HAP-1 (cell line): ENCODE measurements around the gene CDC73.
"Not testable (repeated sequence)": the region's sequence is repeated elsewhere in the genome, so short reads cannot be mapped to it uniquely, and the experiment has no call there.

Experiments
- DNase-seq, 2 experiments: peaks; one replicate each; pipeline ENCODE4 v3.0.0-alpha.2; 2016 to 2020; ENCODE audit warnings: low spot score in 2 of 2
- H3K27me3 ChIP-seq: fragments of 250-450 bp; sonication (Bioruptor Pico); 2 replicates; pipeline ENCODE4 v1.5.1; 2020; ENCODE audit warnings: low read depth, mild to moderate bottlenecking, moderate library complexity
- H3K36me3 ChIP-seq: fragments of 250-450 bp; sonication (Bioruptor Pico); replicated peaks from 2 replicates; pipeline ENCODE4 v1.5.1; 2020; ENCODE audit warnings: mild to moderate bottlenecking
- H3K4me1 ChIP-seq: fragments of 250-450 bp; sonication (Bioruptor Pico); 2 replicates; pipeline ENCODE4 v1.5.1; 2020; ENCODE audit warnings: mild to moderate bottlenecking
- H3K4me3 ChIP-seq: fragments of 250-450 bp; sonication (Bioruptor Pico); 2 replicates; pipeline ENCODE4 v1.5.1; 2020; ENCODE audit warnings: mild to moderate bottlenecking, moderate library complexity
- H3K9me3 ChIP-seq: fragments of 250-450 bp; sonication (Bioruptor Pico); 2 replicates; pipeline ENCODE4 v1.5.1; 2020; ENCODE audit warnings: mild to moderate bottlenecking, moderate library complexity
- in situ Hi-C: fragments of 300-500 bp; cut with MboI; formaldehyde crosslinking; loops from 3 replicates; pipeline ENCODE4 v1.14.3; 2020; ENCODE audit warnings: low sequenced_read_pairs, inconsistent platforms, mixed read lengths

Gene CDC73

GRCh38 chr1:193240609-193241008, 118.8 kb downstream of the CDC73 start:
- no peaks in the 10 kb centered on the region for H3K9me3 ChIP-seq
- H3K27me3 ChIP-seq = no peaks in the 10 kb centered on the region
- no peaks in the 10 kb centered on the region for H3K4me1 ChIP-seq
- DNase-seq = no peak
- no peak overlapping the region for H3K4me3 ChIP-seq
- no peaks in the 10 kb centered on the region for H3K36me3 ChIP-seq
- in situ Hi-C loops = no loop called here

- DNase-seq = no peak
- no peaks in the 10 kb centered on the region for H3K9me3 ChIP-seq
- no peaks in the 10 kb centered on the region for H3K27me3 ChIP-seq
- H3K4me3 ChIP-seq = no peak overlapping the region
- H3K4me1 ChIP-seq = no peaks in the 10 kb centered on the region
- in situ Hi-C loops = no loop called here
- no peaks in the 10 kb centered on the region for H3K36me3 ChIP-seq
Observed at GRCh38 chr1:193241132-193241827, 119.4 kb downstream of the CDC73 start.

GRCh38 chr1:193242000-193242399, 120.2 kb downstream of the CDC73 start:
- in situ Hi-C loops = no loop called here
- no peaks in the 10 kb centered on the region for H3K27me3 ChIP-seq
- DNase-seq = no peak
- no peak overlapping the region for H3K4me3 ChIP-seq
- no peaks in the 10 kb centered on the region for H3K9me3 ChIP-seq
- H3K36me3 ChIP-seq = no peaks in the 10 kb centered on the region; the same call in 1 of the 2 replicates
- no peaks in the 10 kb centered on the region for H3K4me1 ChIP-seq

GRCh38 chr1:193249187-193249586, 127.4 kb downstream of the CDC73 start:
- Histone ChIP-seq H3K36me3 (peaks cover 3% of the 10 kb centered on the region; the same call in 1 of the 2 replicates), H3K9me3 (no peaks in the 10 kb centered on the region), H3K4me3 (no peak overlapping the region), H3K4me1 (no peaks in the 10 kb centered on the region), H3K27me3 (no peaks in the 10 kb centered on the region)
- DNase-seq = no peak
- in situ Hi-C loops = no loop called here

- no peak for DNase-seq
- Histone ChIP-seq H3K9me3 (no peaks in the 10 kb centered on the region), H3K36me3 (peaks cover 3% of the 10 kb centered on the region; the same call in 1 of the 2 replicates), H3K27me3 (no peaks in the 10 kb centered on the region), H3K4me1 (no peaks in the 10 kb centered on the region), H3K4me3 (no peak overlapping the region)
- in situ Hi-C loops = no loop called here
Observed at GRCh38 chr1:193251950-193252349, 130.1 kb downstream of the CDC73 start.

- no peaks in the 10 kb centered on the region for H3K36me3 ChIP-seq
- no peaks in the 10 kb centered on the region for H3K27me3 ChIP-seq
- no peak for DNase-seq
- no peak overlapping the region for H3K4me3 ChIP-seq
- no peaks in the 10 kb centered on the region for H3K4me1 ChIP-seq
- H3K9me3 ChIP-seq = no peaks in the 10 kb centered on the region
- in situ Hi-C loops = no loop called here
Observed at GRCh38 chr1:193256019-193256418, 134.2 kb downstream of the CDC73 start.

GRCh38 chr1:193259636-193260035, 137.8 kb downstream of the CDC73 start:
- H3K27me3 ChIP-seq = no peaks in the 10 kb centered on the region
- no peaks in the 10 kb centered on the region for H3K36me3 ChIP-seq
- H3K9me3 ChIP-seq = no peaks in the 10 kb centered on the region
- H3K4me3 ChIP-seq = no peak overlapping the region
- no peaks in the 10 kb centered on the region; the same call in 1 of the 2 replicates for H3K4me1 ChIP-seq
- in situ Hi-C loops = no loop called here
- no peak for DNase-seq

- no peaks in the 10 kb centered on the region for H3K27me3 ChIP-seq
- H3K4me3 ChIP-seq = no peak overlapping the region
- in situ Hi-C loops = no loop called here
- DNase-seq = no peak
- no peaks in the 10 kb centered on the region; the same call in 1 of the 2 replicates for H3K4me1 ChIP-seq
- no peaks in the 10 kb centered on the region for H3K9me3 ChIP-seq
- no peaks in the 10 kb centered on the region for H3K36me3 ChIP-seq
Observed at GRCh38 chr1:193260056-193260745, 138.4 kb downstream of the CDC73 start.

GRCh38 chr1:193260896-193261295, 139.1 kb downstream of the CDC73 start:
- H3K27me3 ChIP-seq = no peaks in the 10 kb centered on the region
- in situ Hi-C loops = no loop called here
- no peak overlapping the region for H3K4me3 ChIP-seq
- H3K36me3 ChIP-seq = no peaks in the 10 kb centered on the region
- DNase-seq = no peak
- no peaks in the 10 kb centered on the region for H3K9me3 ChIP-seq
- H3K4me1 ChIP-seq = no peaks in the 10 kb centered on the region; the same call in 1 of the 2 replicates

GRCh38 chr1:193262661-193263060, 140.8 kb downstream of the CDC73 start:
- in situ Hi-C loops = no loop called here

GRCh38 chr1:193264313-193265065, 142.7 kb downstream of the CDC73 start:
- no peak overlapping the region for H3K4me3 ChIP-seq
- no peak for DNase-seq
- in situ Hi-C loops = no loop called here
- H3K9me3 ChIP-seq = no peaks in the 10 kb centered on the region
- no peaks in the 10 kb centered on the region; the same call in 1 of the 2 replicates for H3K4me1 ChIP-seq
- no peaks in the 10 kb centered on the region for H3K36me3 ChIP-seq
- no peaks in the 10 kb centered on the region for H3K27me3 ChIP-seq

More at GRCh38 chr1:193262661-193263060, 140.8 kb downstream of the CDC73 start:
- Histone ChIP-seq H3K4me1 (no peaks in the 10 kb centered on the region; the same call in 1 of the 2 replicates), H3K27me3 (no peaks in the 10 kb centered on the region), H3K9me3 (no peaks in the 10 kb centered on the region), H3K36me3 (no peaks in the 10 kb centered on the region), H3K4me3 (no peak overlapping the region)
- DNase-seq = no peak

GRCh38 chr1:193265716-193266115, 143.9 kb downstream of the CDC73 start:
- no peak overlapping the region for H3K4me3 ChIP-seq
- H3K4me1 ChIP-seq = no peaks in the 10 kb centered on the region; the same call in 1 of the 2 replicates
- DNase-seq = no peak
- no peaks in the 10 kb centered on the region for H3K36me3 ChIP-seq
- H3K27me3 ChIP-seq = no peaks in the 10 kb centered on the region
- H3K9me3 ChIP-seq = no peaks in the 10 kb centered on the region
- in situ Hi-C loops = no loop called here

- H3K4me1 ChIP-seq, H3K36me3 ChIP-seq, H3K27me3 ChIP-seq, H3K9me3 ChIP-seq, in situ Hi-C loops, DNase-seq, H3K4me3 ChIP-seq: not testable (repeated sequence)
Observed at GRCh38 chr1:193266794-193267193, 145.0 kb downstream of the CDC73 start.

- in situ Hi-C loops = no loop called here
- DNase-seq = no peak
Observed at GRCh38 chr1:193270996-193271395, 149.2 kb downstream of the CDC73 start.

More at GRCh38 chr1:193270996-193271395, 149.2 kb downstream of the CDC73 start:
- Histone ChIP-seq H3K27me3 (no peaks in the 10 kb centered on the region), H3K36me3 (no peaks in the 10 kb centered on the region), H3K4me1 (no peaks in the 10 kb centered on the region), H3K4me3 (no peak overlapping the region), H3K9me3 (no peaks in the 10 kb centered on the region)
